D721Med (cell line): Measurements from ENCODE around the gene HDLBP.

Source experiments
- DNase-seq: peaks from one replicate; pipeline ENCODE4 v3.0.0; 2011; ENCODE audit warnings: low spot score; ENCODE audit not compliant: insufficient read length
- FAIRE-seq: peaks from 2 replicates; lab custom pipeline; 2011; peaks lifted over from hg19 to GRCh38; lab: Jason Lieb, UNC
- TF ChIP-seq, protein P1 (sequence below): IDR thresholded peaks from 2 replicates; pipeline ENCODE4 v1.5.1; 2012; ENCODE audit warnings: mild to moderate bottlenecking, control low read depth; ENCODE audit not compliant: insufficient read depth; ENCODE audit errors: missing control alignments

The HDLBP gene

DNA sequence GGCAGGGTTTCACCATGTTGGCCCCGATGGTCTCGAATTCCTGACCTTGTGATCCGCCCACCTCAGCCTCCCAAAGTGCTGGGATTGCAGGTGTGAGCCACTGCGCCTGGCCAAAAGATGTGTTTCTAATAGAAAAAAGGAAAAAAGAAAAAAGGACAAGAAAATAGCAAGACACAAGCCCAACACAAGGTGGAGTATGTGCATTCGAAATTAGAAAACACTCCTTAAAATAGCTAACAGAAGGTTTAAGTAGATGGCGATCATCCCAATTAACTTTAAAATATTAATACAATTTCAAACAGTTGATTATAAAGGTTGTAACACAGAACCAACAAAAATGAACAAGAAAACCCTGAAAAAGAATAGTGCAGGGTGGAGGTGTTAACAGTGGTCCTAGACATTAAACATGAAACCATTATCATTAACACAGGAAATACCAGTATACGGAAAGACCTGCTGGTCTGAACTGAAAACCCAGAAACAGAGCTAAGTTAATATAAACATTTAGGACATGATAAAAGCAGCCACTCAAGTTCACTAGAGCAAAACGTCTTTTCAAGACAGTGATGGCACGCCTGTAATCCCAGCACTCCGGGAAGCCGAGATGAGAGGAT, 57.9 kb downstream of the HDLBP start:
- DNase-seq (peak; percentile 4), FAIRE-seq (no peak)
- TF ChIP-seq, protein P1, sequence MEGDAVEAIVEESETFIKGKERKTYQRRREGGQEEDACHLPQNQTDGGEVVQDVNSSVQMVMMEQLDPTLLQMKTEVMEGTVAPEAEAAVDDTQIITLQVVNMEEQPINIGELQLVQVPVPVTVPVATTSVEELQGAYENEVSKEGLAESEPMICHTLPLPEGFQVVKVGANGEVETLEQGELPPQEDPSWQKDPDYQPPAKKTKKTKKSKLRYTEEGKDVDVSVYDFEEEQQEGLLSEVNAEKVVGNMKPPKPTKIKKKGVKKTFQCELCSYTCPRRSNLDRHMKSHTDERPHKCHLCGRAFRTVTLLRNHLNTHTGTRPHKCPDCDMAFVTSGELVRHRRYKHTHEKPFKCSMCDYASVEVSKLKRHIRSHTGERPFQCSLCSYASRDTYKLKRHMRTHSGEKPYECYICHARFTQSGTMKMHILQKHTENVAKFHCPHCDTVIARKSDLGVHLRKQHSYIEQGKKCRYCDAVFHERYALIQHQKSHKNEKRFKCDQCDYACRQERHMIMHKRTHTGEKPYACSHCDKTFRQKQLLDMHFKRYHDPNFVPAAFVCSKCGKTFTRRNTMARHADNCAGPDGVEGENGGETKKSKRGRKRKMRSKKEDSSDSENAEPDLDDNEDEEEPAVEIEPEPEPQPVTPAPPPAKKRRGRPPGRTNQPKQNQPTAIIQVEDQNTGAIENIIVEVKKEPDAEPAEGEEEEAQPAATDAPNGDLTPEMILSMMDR = no peak

DNA sequence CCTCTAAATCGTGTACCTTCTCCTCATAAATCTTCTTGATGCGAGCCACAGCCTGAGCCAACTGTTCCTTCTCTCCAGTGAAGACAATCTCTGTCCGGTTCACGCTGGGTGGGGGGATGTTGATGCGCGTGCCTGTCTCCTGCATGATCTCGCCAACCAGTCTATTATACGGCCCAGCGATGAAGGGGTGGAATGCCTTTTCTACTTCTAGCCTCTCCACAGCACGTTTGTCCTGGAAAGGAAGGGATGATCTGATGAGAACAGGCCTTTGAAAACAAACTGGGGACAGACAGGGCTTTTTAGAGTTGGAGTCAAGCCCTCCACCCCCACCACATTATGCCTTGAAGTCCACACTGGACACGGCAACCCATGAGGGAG, 59.3 kb downstream of the HDLBP start:
- FAIRE-seq (no peak), DNase-seq (peak; percentile 10)
- TF ChIP-seq, protein P1 = no peak

DNA sequence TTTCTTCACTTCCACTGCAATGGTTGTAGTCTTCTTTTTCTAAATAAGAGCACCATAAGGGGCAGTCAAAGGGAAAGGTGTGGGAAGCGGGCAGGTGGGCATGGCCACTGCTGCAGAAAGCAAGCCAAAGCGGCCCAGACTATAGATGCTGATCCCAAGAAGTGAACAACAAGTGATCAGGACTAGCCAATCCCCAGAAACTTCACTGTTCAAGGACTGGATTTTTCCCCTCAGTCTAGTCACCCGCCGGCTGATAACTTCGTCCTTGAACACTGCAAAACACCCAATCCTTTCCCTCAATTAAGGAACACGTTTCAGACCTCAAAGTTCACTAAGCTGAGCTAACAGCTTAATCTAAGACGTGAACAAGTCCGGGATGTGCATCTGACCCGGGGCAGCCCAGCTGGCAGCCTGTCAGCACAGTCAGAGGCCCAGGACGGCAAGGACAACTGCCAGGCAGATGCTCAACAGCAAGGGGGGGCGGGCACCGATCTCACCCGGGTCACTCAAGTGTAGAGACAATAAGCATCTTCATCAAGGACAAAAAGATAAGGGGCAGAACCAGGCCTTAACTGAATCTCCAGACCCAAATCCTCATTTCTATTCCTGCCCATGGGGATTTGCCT, 59.8 kb downstream of the HDLBP start:
- FAIRE-seq = no peak

DNA sequence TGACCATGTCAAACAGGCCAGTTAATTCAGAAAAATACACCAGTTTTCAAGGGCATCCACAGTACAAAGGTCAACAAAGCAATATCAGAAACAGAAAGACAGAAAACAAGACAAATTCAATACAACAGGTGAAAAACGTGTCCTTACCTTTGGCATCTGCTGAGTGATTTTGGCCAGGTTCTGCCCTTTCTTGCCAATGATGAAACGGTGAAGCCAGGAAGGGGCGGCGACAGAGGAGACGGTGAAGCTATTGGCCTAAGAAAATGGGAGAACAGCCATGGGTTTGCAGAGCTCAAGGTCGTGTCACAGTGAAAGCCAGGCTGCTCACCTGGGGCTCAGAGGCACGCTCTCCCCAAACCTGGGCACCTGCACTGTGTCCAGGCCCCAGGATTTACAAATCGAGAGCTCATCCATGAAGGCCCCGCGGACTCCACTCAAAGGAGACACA, 60.5 kb downstream of the HDLBP start:
- no peak for DNase-seq
- no peak for FAIRE-seq
- TF ChIP-seq, protein P1 = no peak

More for the DNA sequence above, 59.8 kb downstream of the HDLBP start:
- peak; percentile 11 for DNase-seq
- TF ChIP-seq, protein P1 = no peak

DNA sequence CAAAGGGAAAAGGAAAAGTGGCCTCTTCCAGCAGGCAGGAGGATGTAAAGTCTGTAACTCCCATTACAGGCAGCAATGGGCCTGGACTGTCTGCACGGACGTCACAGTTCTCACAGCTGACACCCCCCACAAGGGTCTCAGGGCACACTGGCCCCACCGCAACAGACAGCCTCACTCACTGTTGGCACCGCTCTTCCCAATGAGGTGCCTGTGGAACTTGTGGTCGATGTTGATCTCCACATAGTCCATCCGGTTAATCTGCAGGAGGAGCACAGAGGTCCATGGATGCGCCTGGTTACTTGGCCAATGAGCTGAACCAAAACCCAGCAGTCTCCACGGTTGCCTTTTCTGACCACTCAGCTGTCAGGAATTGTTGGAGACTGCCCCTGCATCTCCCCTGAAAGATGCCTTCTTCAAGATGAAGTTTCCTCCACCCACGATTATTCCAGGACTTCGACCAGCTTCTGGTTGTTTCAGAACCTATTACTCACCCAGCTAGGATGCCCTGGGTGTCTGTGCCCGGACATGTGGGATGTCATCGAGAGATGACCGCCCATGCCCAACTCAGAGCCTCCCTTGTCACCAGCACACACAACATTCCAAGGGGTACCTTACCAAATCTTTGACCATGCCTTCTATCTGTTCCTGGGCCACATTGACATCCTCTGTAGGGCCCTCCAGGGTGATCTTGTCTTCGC, 62.5 kb downstream of the HDLBP start:
- FAIRE-seq (no peak), DNase-seq (no peak)
- TF ChIP-seq, protein P1 = no peak

DNA sequence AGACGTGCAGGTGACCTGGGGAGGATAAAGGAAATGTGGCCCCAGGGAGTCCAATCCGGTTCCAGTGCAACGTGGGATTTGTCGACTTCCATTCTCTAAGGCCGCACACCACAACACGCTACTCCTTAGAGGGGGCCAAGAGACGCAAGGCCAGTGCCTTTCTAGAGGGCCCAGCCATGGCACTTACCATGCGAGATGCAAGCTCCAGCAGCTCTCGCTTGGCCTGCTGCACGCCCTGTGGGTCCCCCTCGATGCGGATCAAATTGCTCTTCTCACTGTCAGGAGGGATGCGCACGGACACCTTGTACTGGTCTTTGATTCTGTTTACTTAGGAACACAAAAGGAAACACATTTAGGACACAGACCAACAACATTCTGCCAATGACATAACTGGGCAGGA, 65.8 kb downstream of the HDLBP start:
- FAIRE-seq (no peak), DNase-seq (no peak)
- TF ChIP-seq, protein P1 = no peak
